HEK293T (cell line): ENCODE measurements around the gene TEX29.

Experiments
- CTCF ChIA-PET: fragments of 350-600 bp; formaldehyde crosslinking; extraction: SDS; loops from one replicate; lab custom pipeline; 2021; ENCODE audit warnings: antibody characterized with exemption, inconsistent platforms; lab: Yijun Ruan, JAX
- POLR2A ChIA-PET: fragments of 350-600 bp; formaldehyde crosslinking; extraction: SDS; loops from one replicate; lab custom pipeline; 2020; ENCODE audit warnings: antibody characterized with exemption, inconsistent platforms; lab: Yijun Ruan, JAX
- DNase-seq: peaks from one replicate; pipeline ENCODE4 v3.0.0; 2012; ENCODE audit warnings: mixed read lengths; ENCODE audit errors: extremely low spot score
- ARNT ChIP-seq: fragments of 450-650 bp; IDR thresholded peaks from 2 replicates; pipeline ENCODE4 v1.6.1; 2017; ENCODE audit warnings: mild to moderate bottlenecking
- BHLHE40 ChIP-seq: fragments of 450-650 bp; IDR thresholded peaks from 2 replicates; pipeline ENCODE4 v1.6.1; 2016; ENCODE audit warnings: mild to moderate bottlenecking, moderate library complexity, borderline replicate concordance
- CTBP1 ChIP-seq: fragments of 450-650 bp; IDR thresholded peaks from 2 replicates; pipeline ENCODE4 v1.6.1; 2016; ENCODE audit warnings: borderline replicate concordance
- ELF4 ChIP-seq: fragments of 450-650 bp; IDR thresholded peaks from 2 replicates; pipeline ENCODE4 v1.6.1; 2017; ENCODE audit warnings: antibody characterized with exemption
- FOXA1 ChIP-seq: fragments of 450-650 bp; IDR thresholded peaks from 2 replicates; pipeline ENCODE4 v1.6.1; 2016; ENCODE audit warnings: mild to moderate bottlenecking
- FOXK2 ChIP-seq: fragments of 450-650 bp; IDR thresholded peaks from 2 replicates; pipeline ENCODE4 v1.6.1; 2016; ENCODE audit warnings: mild to moderate bottlenecking
- FOXM1 ChIP-seq: fragments of 450-650 bp; IDR thresholded peaks from 2 replicates; pipeline ENCODE4 v1.6.1; 2017; ENCODE audit warnings: mild to moderate bottlenecking, borderline replicate concordance
- HDGF ChIP-seq: fragments of 450-650 bp; IDR thresholded peaks from 2 replicates; pipeline ENCODE4 v1.6.1; 2017; ENCODE audit warnings: antibody characterized with exemption, borderline replicate concordance
- L3MBTL2 ChIP-seq: fragments of 450-650 bp; conservative IDR thresholded peaks from 2 replicates; pipeline ENCODE4 v1.6.1; 2016; ENCODE audit warnings: mild to moderate bottlenecking
- LEF1 ChIP-seq: fragments of 450-650 bp; IDR thresholded peaks from 2 replicates; pipeline ENCODE4 v1.6.1; 2017; ENCODE audit warnings: mild to moderate bottlenecking, borderline replicate concordance
- NFRKB ChIP-seq: fragments of 450-650 bp; IDR thresholded peaks from 2 replicates; pipeline ENCODE4 v1.6.1; 2016; ENCODE audit warnings: mild to moderate bottlenecking, moderate library complexity
- PKNOX1 ChIP-seq: fragments of 450-650 bp; IDR thresholded peaks from 2 replicates; pipeline ENCODE4 v1.6.1; 2016
- SP1 ChIP-seq: fragments of 450-650 bp; IDR thresholded peaks from 2 replicates; pipeline ENCODE4 v1.6.1; 2017
- SUZ12 ChIP-seq: fragments of 450-650 bp; IDR thresholded peaks from 2 replicates; pipeline ENCODE4 v1.6.1; 2016; ENCODE audit warnings: mild to moderate bottlenecking
- TARDBP ChIP-seq: fragments of 450-650 bp; IDR thresholded peaks from 2 replicates; pipeline ENCODE4 v1.6.1; 2016
- ZNF384 ChIP-seq: fragments of 450-650 bp; IDR thresholded peaks from 2 replicates; pipeline ENCODE4 v1.6.1; 2016

The TEX29 gene

DNA sequence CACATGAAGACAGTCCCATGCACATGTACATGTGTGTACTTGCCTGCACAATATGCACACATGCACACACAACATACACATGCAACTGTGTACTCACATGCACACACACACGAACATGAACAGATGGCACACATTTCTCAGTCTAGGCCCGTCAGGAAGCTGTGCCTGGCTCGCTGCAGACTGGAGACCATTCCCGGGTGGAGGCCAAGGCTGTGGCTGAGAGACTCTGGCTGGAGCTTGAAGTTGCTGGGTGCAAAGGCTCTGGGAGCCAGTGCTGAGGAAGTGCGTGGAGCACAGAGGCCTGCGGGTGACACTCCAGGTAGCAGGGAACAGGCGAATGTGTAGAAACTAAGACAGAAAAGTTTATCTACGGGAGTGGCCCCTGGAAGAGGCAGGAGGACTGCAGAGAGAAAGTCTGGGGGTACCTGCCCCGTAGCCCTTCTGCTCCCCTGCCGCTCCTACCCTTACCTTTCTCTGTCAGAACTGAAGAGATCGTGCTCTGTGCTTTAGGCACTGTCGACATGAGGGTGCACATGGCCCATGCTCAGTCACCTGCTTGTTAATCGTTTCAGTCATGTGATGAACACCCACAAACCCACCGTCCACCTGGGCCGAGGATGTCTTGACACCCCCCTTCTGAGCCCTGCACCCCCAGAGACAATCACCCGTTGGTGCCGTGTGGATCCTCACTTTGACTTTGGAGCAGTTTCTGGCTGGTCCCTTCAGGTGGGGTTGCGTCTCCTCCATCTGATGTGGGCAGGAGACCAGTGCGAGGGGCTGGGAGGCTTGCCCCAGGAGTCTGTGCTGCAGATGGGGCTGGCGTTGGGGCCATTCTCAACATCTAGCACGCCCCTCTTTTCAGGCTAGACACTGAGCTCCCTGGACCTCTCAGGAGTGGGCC, 69.4 kb downstream of the TEX29 start:
- DNase-seq, result no peak
- ChIA-PET CTCF (no interaction called here), POLR2A (no interaction called here)
- no peak for TF ChIP-seq LEF1
- no peak for TF ChIP-seq TARDBP
- TF ChIP-seq SUZ12, result no peak
- TF ChIP-seq ARNT, result no peak

DNA sequence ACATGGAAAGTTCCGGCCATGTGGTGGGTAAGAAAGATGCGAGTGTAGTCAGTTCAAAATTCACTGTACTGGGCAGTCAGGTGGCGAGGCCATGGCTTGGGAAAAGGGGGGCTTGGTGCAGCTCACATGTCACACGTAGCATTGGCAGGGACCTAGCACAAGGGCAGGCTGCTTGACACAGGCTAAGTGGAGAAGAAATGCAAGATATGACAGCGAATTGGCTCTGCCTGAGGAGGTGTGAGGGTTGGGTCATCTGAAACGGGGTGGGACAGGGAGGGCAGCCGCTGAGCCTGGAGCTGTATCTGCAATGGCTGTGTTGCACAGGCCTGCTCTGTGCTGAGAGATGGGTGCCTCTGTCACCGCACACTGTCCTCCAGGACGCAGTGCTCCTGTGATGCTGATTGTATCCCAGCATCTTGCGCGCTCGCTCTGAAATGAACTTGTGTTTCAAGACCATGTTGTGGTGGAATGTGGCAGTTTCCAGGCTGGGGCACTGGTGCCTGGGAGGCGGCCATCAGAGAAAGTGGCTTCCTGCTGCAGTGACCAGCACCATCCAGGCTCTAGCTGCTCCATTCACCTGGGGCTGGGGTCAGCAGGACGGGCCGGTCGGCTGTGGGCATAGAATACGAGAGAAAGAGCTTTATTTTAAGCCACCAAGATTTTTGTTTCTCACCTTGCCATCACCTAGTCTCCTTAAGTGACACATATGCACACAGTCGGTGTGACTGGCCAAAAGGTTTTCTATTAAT, 70.3 kb downstream of the TEX29 start:
- no peak for TF ChIP-seq TARDBP
- TF ChIP-seq FOXM1, result no peak
- TF ChIP-seq ELF4, result no peak
- TF ChIP-seq FOXK2, result no peak
- TF ChIP-seq NFRKB, result no peak
- no peak for TF ChIP-seq ARNT
- TF ChIP-seq L3MBTL2, result no peak
- no peak for TF ChIP-seq BHLHE40
- TF ChIP-seq LEF1, result no peak
- no peak for TF ChIP-seq ZNF384
- no peak for TF ChIP-seq SP1
- TF ChIP-seq CTBP1, result no peak
- TF ChIP-seq HDGF, result no peak
- no peak for TF ChIP-seq FOXA1
- no peak for TF ChIP-seq SUZ12
- no peak for TF ChIP-seq PKNOX1
- ChIA-PET POLR2A (no interaction called here), CTCF (no interaction called here)
- no peak for DNase-seq

GRCh38 chr13:111392486-111392885, 72.0 kb downstream of the TEX29 start:
- POLR2A ChIA-PET, result no interaction called here
- CTCF ChIA-PET, result no interaction called here
- DNase-seq, result no peak
- TF ChIP-seq HDGF (no peak), NFRKB (no peak), L3MBTL2 (no peak), TARDBP (no peak), LEF1 (no peak), ARNT (no peak)

DNA sequence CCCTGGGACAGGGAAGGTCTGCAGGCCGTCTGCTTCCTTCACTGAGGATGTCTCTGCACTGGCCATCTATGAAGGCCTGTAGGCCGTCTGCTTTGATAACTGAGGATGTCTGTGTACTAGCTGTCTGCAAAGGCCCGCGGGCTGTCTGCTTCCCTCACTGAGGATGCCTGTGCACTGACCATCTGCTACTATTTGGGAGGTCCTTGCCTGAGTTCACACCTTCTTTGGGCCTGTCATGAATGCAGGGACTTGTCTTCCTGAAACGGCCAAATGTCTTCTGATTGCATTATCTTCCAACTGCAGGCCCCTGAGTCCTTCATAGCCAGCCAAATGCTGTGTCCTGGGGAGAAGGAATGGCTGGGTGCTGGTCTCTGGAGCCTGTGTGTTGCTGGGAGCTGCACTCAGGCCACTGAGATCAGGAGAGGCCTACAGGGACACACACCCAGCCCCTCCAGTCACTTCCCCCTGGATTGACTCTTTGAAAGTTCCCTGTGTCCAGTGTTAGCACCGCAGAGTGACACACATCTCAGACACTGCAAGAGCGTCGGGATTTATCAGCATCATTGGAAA, 72.9 kb downstream of the TEX29 start:
- ChIA-PET CTCF (no interaction called here), POLR2A (no interaction called here)
- TF ChIP-seq ELF4 (no peak), SP1 (no peak), L3MBTL2 (no peak), SUZ12 (no peak), BHLHE40 (no peak), ZNF384 (no peak), TARDBP (no peak), ARNT (no peak)
- no peak for DNase-seq
